K562 (cell line): Measurements from ENCODE around the gene NRM. TPM values are rescaled to one million over a fixed set of nuclear protein-coding genes. Genes with fewer than 3 reads are reported as not detected.
A peak's percentile ranks its signal among the peaks of the same experiment; 100 is the strongest.

ENCODE experiments used
- ARID3A ChIP-seq: IDR thresholded peaks from 2 replicates; pipeline ENCODE4 v1.6.1; 2012; ENCODE audit warnings: low read depth, low read length, improper control_type of control experiment, borderline replicate concordance
- BMI1 ChIP-seq: fragments of 150-350 bp; IDR thresholded peaks from 2 replicates; pipeline ENCODE4 v1.6.1; 2014; ENCODE audit warnings: low read length
- CHAMP1 ChIP-seq: fragments of 450-650 bp; IDR thresholded peaks from 2 replicates; pipeline ENCODE4 v1.6.1; 2016; ENCODE audit warnings: mild to moderate bottlenecking
- CXXC5 ChIP-seq: fragments of 250-450 bp; sonication (Bioruptor Pico); IDR thresholded peaks from 2 replicates; pipeline ENCODE4 v1.8.0; 2022; ENCODE audit warnings: inconsistent platforms, mild to moderate bottlenecking, moderate library complexity
- ETV6 ChIP-seq, 3 experiments: fragments of 150-350 bp in 1 of 3; sonication (generic) in 1 of 3; formaldehyde crosslinking in 1 of 3; IDR thresholded peaks; 2 replicates each; pipeline versions ENCODE4 v1.6.1 to v1.8.0; 2014 to 2022; ENCODE audit warnings: borderline replicate concordance in 2 of 3, low read depth in 2 of 3, antibody characterized with exemption in 1 of 3, low read length in 1 of 3, mild to moderate bottlenecking in 1 of 3, missing genetic modification reagents in 1 of 3
- FOS ChIP-seq: IDR thresholded peaks from 3 replicates; pipeline ENCODE4 v1.6.1; 2011; ENCODE audit not compliant: insufficient read length; ENCODE audit errors: extremely low read depth
- HCFC1 ChIP-seq: IDR thresholded peaks from 2 replicates; pipeline ENCODE4 v1.6.1; 2012; ENCODE audit warnings: low read depth, low read length, improper control_type of control experiment
- HMG20B ChIP-seq: fragments of 250-450 bp; sonication (Bioruptor Pico); IDR thresholded peaks from 2 replicates; pipeline ENCODE4 v1.5.0; 2021; ENCODE audit warnings: mild to moderate bottlenecking
- IRF1 ChIP-seq: sonication (generic); formaldehyde crosslinking; IDR thresholded peaks from 2 replicates; pipeline ENCODE4 v1.8.0; 2022; ENCODE audit warnings: missing genetic modification reagents, mild to moderate bottlenecking, borderline replicate concordance
- MAFK ChIP-seq: IDR thresholded peaks from 2 replicates; pipeline ENCODE4 v1.6.1; 2011; ENCODE audit warnings: low read length, improper control_type of control experiment
- NR2C1 ChIP-seq, 2 experiments: fragments of 450-650 bp; IDR thresholded peaks; 2 replicates each; pipeline ENCODE4 v1.6.1; 2017; ENCODE audit warnings: mild to moderate bottlenecking in 2 of 2, antibody characterized with exemption in 1 of 2, inconsistent platforms in 1 of 2, missing compliant biosample characterization in 1 of 2, missing genetic modification characterization in 1 of 2
- NR4A1 ChIP-seq, 2 experiments: fragments of 250-450 bp in 1 of 2; fragments of 450-650 bp in 1 of 2; sonication (Bioruptor Pico) in 1 of 2; IDR thresholded peaks; 2 replicates each; pipeline versions ENCODE4 v1.4.0 to v1.6.1; 2016 to 2020; ENCODE audit warnings: mild to moderate bottlenecking in 2 of 2, missing compliant biosample characterization in 1 of 2, missing genetic modification characterization in 1 of 2, moderate library complexity in 1 of 2
- SMARCA4 ChIP-seq: fragments of 450-650 bp; IDR thresholded peaks from 2 replicates; pipeline ENCODE4 v1.6.1; 2016
- SMARCE1 ChIP-seq: fragments of 450-650 bp; IDR thresholded peaks from 2 replicates; pipeline ENCODE4 v1.7.1; 2016; ENCODE audit warnings: mild to moderate bottlenecking
- TARDBP ChIP-seq: fragments of 450-650 bp; IDR thresholded peaks from 2 replicates; pipeline ENCODE4 v1.6.1; 2016
- TCF3 ChIP-seq: sonication (generic); formaldehyde crosslinking; IDR thresholded peaks from 2 replicates; pipeline ENCODE4 v1.4.0; 2020; ENCODE audit warnings: mild to moderate bottlenecking, missing genetic modification reagents
- TEAD1 ChIP-seq, 2 experiments: fragments of 450-650 bp in 1 of 2; sonication (generic) in 1 of 2; formaldehyde crosslinking; IDR thresholded peaks; 2 replicates each; pipeline versions ENCODE4 v1.4.0 to v1.8.0; 2020 to 2022; ENCODE audit warnings: mild to moderate bottlenecking in 2 of 2, missing genetic modification reagents in 1 of 2
- TSC22D4 ChIP-seq: fragments of 450-650 bp; IDR thresholded peaks from 2 replicates; pipeline ENCODE4 v1.6.1; 2016; ENCODE audit warnings: missing genetic modification characterization, missing biosample characterization, control low read depth
- USF1 ChIP-seq: sonication (generic); formaldehyde crosslinking; IDR thresholded peaks from 2 replicates; pipeline ENCODE4 v1.9.0; 2022; ENCODE audit warnings: mild to moderate bottlenecking, missing genetic modification reagents
- ZNF561 ChIP-seq: fragments of 450-650 bp; formaldehyde crosslinking; conservative IDR thresholded peaks from 2 replicates; pipeline ENCODE4 v1.4.0; 2020; ENCODE audit warnings: mild to moderate bottlenecking, moderate library complexity
- ZNF79 ChIP-seq: fragments of 250-450 bp; sonication (Bioruptor Pico); IDR thresholded peaks from 2 replicates; pipeline ENCODE4 v1.4.0; 2020; ENCODE audit warnings: low read depth, mild to moderate bottlenecking, moderate library complexity
- polyA plus RNA-seq, 8 experiments: library from polyadenylated mRNA; depleted of rRNA in 4 of 8; stranded (reverse) in 5 of 8; unstranded in 3 of 8; fragments of >200 nt; fragmentation: Nextera tagmentation in 2 of 8; fragmentation: Illumina TruSeq in 1 of 8; extraction: Ambion mirVana in 2 of 8; extraction: Trizol in 1 of 8; gene quantifications; 2 replicates each; pipeline versions ENCODE4 v1.2.1 to v1.2.3, GENCODE V29; 2011 to 2014; ENCODE audit warnings: inconsistent platforms in 1 of 8, missing spikeins in 1 of 8
- total RNA-seq, 7 experiments: library from RNA; depleted of rRNA in 6 of 7; stranded (reverse); fragments of >200 nt in 6 of 7; fragmentation: Illumina TruSeq in 2 of 7; extraction: Trizol in 2 of 7; gene quantifications; 2 replicates each; pipeline versions ENCODE4 v1.2.1 to v1.2.3, GENCODE V29; 2011 to 2021; ENCODE audit warnings: low replicate concordance in 1 of 7

Gene NRM
- total and polyA plus RNA-seq, 9 of the 15 experiments (the other 6 are each of a cell fraction or from before 2014, with no cell fraction given), result 9.7 to 58.2 (median 18.1) TPM

DNA sequence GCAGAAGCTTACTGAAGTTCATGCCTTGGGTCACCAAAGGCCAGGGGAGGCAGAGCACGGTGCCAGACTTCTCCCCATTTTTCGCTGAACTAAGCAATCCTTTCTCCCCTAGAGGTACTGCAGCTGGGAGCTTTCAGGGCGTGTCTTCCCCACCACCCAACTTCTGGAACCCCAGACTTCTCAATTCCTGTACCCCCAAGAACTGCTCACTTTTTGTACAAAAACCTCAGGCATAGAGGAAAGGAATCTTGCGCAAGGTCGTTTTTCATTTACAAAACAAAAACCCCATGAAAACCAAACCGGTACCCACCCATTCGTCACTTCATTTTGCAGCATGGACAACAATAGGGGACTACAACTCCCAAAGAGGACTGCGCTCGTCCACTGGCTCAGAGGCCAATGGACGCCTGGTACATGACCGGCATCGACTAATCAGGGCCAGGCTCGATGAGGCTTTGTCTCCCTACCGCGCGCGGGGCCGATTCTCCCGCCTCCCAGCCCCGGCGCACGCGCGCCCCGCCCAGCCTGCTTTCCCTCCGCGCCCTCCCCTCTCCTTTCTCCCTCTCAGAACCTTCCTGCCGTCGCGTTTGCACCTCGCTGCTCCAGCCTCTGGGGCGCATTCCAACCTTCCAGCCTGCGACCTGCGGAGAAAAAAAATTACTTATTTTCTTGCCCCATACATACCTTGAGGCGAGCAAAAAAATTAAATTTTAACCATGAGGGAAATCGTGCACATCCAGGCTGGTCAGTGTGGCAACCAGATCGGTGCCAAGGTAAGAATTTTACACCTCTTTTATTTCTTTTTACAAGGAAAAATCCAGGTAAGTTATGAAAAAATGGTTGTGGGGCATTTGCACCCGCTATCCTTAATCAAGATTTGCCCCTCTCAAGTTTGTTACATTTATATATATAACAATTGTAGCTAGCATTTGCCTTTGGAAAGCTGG lies 29.3 kb upstream of the NRM start, which contains the start of gene TUBB (continued):
- TF ChIP-seq ARID3A (0 out of 2 replicates have a peak, but pooled peaks have one; percentile 27), BMI1 (no peak), SMARCE1 (no peak; the same call in 1 of the 2 replicates), SMARCA4 (0 out of 2 replicates have a peak, but pooled peaks have one; percentile 26), TARDBP (peak; percentile 77; the same call in 1 of the 2 replicates), TCF3 (CRISPR knock-in tag) (0 out of 2 replicates have a peak, but pooled peaks have one; percentile 4), MAFK (peak; percentile 93), USF1 (CRISPR knock-in tag) (peak; percentile 79), NR2C1 (IDR thresholded peaks at IDR 0.05) (no peak), NR2C1 (tag; IDR thresholded peaks at IDR 0.05) (0 out of 2 replicates have a peak, but pooled peaks have one; percentile 24), HMG20B (no peak), CHAMP1 (no peak), CXXC5 (peak; percentile 87), FOS (peak; percentile 83), NR4A1 (CRISPR knock-in tag; IDR thresholded peaks at IDR 0.05) (no peak), NR4A1 (tag; IDR thresholded peaks at IDR 0.05) (no peak), ZNF561 (CRISPR knock-in tag) (no peak), TSC22D4 (tag) (no peak), ZNF79 (CRISPR knock-in tag) (no peak), HCFC1 (peak; percentile 92), IRF1 (no peak), TEAD1 (CRISPR knock-in tag; IDR thresholded peaks at IDR 0.05) (peak in 1 of 2 experiments; percentile 95; a peak in 2 of 4 replicates), ETV6 (IDR thresholded peaks at IDR 0.05; ENCODE audit: borderline replicate concordance in 1 of 2, low read depth in 2 of 2, low read length in 1 of 2) (no peak), ETV6 (CRISPR knock-in tag; IDR thresholded peaks at IDR 0.05; ENCODE audit: borderline replicate concordance) (no peak)
